HCT116 (cell line): Measurements from ENCODE around the gene CDA. TPM values are rescaled to one million over a fixed set of nuclear protein-coding genes. Genes with fewer than 3 reads are reported as not detected.
A peak's percentile ranks its signal among the peaks of the same experiment; 100 is the strongest.

Source experiments
- ATAC-seq: fragments of 200-7000 bp; cut with Tn5 transposase; 2 replicates; pipeline ENCODE4 v1.9.1; 2020; ENCODE audit warnings: mild to moderate bottlenecking, moderate library complexity
- BruUV-seq: library from RNA; stranded (reverse); fragments of 400-500 nt; replicated peaks from 2 replicates; lab custom pipeline; 2021; lab: Mats Ljungman, UMichigan
- CTCF ChIA-PET: fragments of 300-600 bp; sonication (Branson Sonifier 250); formaldehyde crosslinking; loops from one replicate; lab custom pipeline; 2021; ENCODE audit warnings: antibody characterized with exemption; lab: Charles Lee
- POLR2A ChIA-PET: fragments of 300-600, 350-600 bp; sonication (Branson Sonifier 250); formaldehyde crosslinking; loops from one replicate; lab custom pipeline; 2021; ENCODE audit warnings: antibody characterized with exemption; lab: Charles Lee
- RAD21 ChIA-PET, 2 experiments: fragments of 300-600 bp; sonication (Branson Sonifier 250); formaldehyde crosslinking; loops; one replicate each; lab custom pipeline; 2023; ENCODE audit warnings: low total read pairs in 2 of 2; ENCODE audit not compliant: uncharacterized antibody in 2 of 2, unreplicated experiment in 2 of 2, low non-redundant PET in 1 of 2; lab: Charles Lee
- DNase-seq: peaks from one replicate; pipeline ENCODE4 v3.0.0-alpha.2; 2010; ENCODE audit warnings: low read depth, low spot score
- H2AFZ ChIP-seq: fragments of 200-600 bp; shearing (Covaris generic), sonication (generic); 2 replicates; pipeline ENCODE4 v1.6.1; 2017; ENCODE audit warnings: low read depth, mixed run types, mixed read lengths, antibody characterized with exemption, low read length; ENCODE audit not compliant: poor library complexity, severe bottlenecking
- H3K27ac ChIP-seq: 2 replicates; pipeline ENCODE4 v1.5.1; 2012; ENCODE audit warnings: low read depth, low read length
- H3K27me3 ChIP-seq: fragments of 200-600 bp; sonication (generic); 2 replicates; pipeline ENCODE4 v1.6.1; 2016; ENCODE audit warnings: mixed run types, low read length, mixed read lengths; ENCODE audit not compliant: insufficient read depth
- H3K36me3 ChIP-seq, 2 experiments: fragments of 200-500 bp in 1 of 2; fragments of 200-600 bp in 1 of 2; sonication (Bioruptor generic) in 1 of 2; sonication (generic) in 1 of 2; 2 replicates each; pipeline versions ENCODE4 v1.5.1 to v1.6.1; 2014 to 2016; ENCODE audit warnings: low read length in 2 of 2, inconsistent platforms in 1 of 2, mixed read lengths in 1 of 2, mixed run types in 1 of 2; ENCODE audit not compliant: insufficient read depth in 2 of 2, control insufficient read depth in 1 of 2
- H3K4me1 ChIP-seq, 2 experiments: fragments of 200-600 bp in 1 of 2; sonication (generic) in 1 of 2; 2 replicates each; pipeline versions ENCODE4 v1.5.1 to v1.6.1; 2012 to 2017; ENCODE audit warnings: low read length in 2 of 2, inconsistent platforms in 1 of 2, mild to moderate bottlenecking in 1 of 2, mixed read lengths in 1 of 2, mixed run types in 1 of 2, moderate library complexity in 1 of 2; ENCODE audit not compliant: insufficient read depth in 2 of 2, control insufficient read depth in 1 of 2
- H3K4me2 ChIP-seq: fragments of 200-600 bp; sonication (generic); 2 replicates; pipeline ENCODE4 v1.6.1; 2017; ENCODE audit warnings: mixed run types, low read length, mixed read lengths
- H3K4me3 ChIP-seq, 2 experiments: fragments of 200-600 bp in 1 of 2; sonication (generic) in 1 of 2; replicated peaks in 1 of 2; 2 replicates each; pipeline ENCODE4 v1.5.1; 2011 to 2016; ENCODE audit warnings: low read length in 2 of 2, control low read depth in 1 of 2, low read depth in 1 of 2, mild to moderate bottlenecking in 1 of 2, mixed read lengths in 1 of 2, mixed run types in 1 of 2
- H3K79me2 ChIP-seq: fragments of 200-600 bp; sonication (generic); 2 replicates; pipeline ENCODE4 v1.6.1; 2017; ENCODE audit warnings: mild to moderate bottlenecking, mixed run types, low read length, moderate library complexity, mixed read lengths; ENCODE audit not compliant: insufficient read depth
- H3K9ac ChIP-seq: fragments of 200-600 bp; sonication (generic); 2 replicates; pipeline ENCODE4 v1.6.1; 2016; ENCODE audit warnings: low read length, mixed read lengths
- H3K9me2 ChIP-seq: fragments of 200-600 bp; sonication (generic), shearing (Covaris generic); 2 replicates; pipeline ENCODE4 v1.6.1; 2017; ENCODE audit warnings: mixed run types, mild to moderate bottlenecking, moderate library complexity; ENCODE audit not compliant: insufficient read depth
- H3K9me3 ChIP-seq, 2 experiments: fragments of 200-500 bp in 1 of 2; fragments of 200-600 bp in 1 of 2; sonication (Bioruptor generic) in 1 of 2; sonication (generic) in 1 of 2; 2 replicates each; pipeline ENCODE4 v1.6.1; 2014 to 2017; ENCODE audit warnings: low read length in 2 of 2, mixed read lengths in 2 of 2, inconsistent platforms in 1 of 2, low read depth in 1 of 2, mild to moderate bottlenecking in 1 of 2, mixed run types in 1 of 2, moderate library complexity in 1 of 2; ENCODE audit not compliant: control insufficient read depth in 1 of 2, insufficient read depth in 1 of 2
- H4K20me1 ChIP-seq: fragments of 200-600 bp; sonication (generic), shearing (Covaris generic); 2 replicates; pipeline ENCODE4 v1.6.1; 2017; ENCODE audit warnings: mixed run types, mild to moderate bottlenecking, moderate library complexity; ENCODE audit not compliant: insufficient read depth
- CBX3 ChIP-seq: IDR thresholded peaks from 2 replicates; pipeline ENCODE4 v1.6.1; 2012; ENCODE audit warnings: low read depth
- EZH2 ChIP-seq: fragments of 200-600 bp; sonication (generic); IDR thresholded peaks from 2 replicates; pipeline ENCODE4 v1.6.1; 2017; ENCODE audit warnings: antibody characterized with exemption, mixed run types
- RAD21 ChIP-seq: IDR thresholded peaks from 2 replicates; pipeline ENCODE4 v1.6.1; 2012; ENCODE audit warnings: low read depth, mild to moderate bottlenecking
- SIN3A ChIP-seq: IDR thresholded peaks from 2 replicates; pipeline ENCODE4 v1.6.1; 2012; ENCODE audit warnings: low read depth
- SP1 ChIP-seq: IDR thresholded peaks from 2 replicates; pipeline ENCODE4 v1.6.1; 2012; ENCODE audit warnings: low read depth
- SRF ChIP-seq: IDR thresholded peaks from 2 replicates; pipeline ENCODE4 v1.6.1; 2012; ENCODE audit warnings: low read depth
- intact Hi-C: fragments of 100-400 bp; cut with micrococcal nuclease; formaldehyde crosslinking; loops from 2 replicates; pipeline ENCODE4 v1.10.0; 2022
- total RNA-seq: library from RNA; stranded (reverse); gene quantifications from one replicate; pipeline ENCODE4 v1.2.1, GENCODE V29; 2021; ENCODE audit not compliant: unreplicated experiment
- TF ChIP-seq, protein P1 (sequence below), 3 experiments: fragments of 200-600 bp in 1 of 3; sonication (generic) in 1 of 3; IDR thresholded peaks in 2 of 3; conservative IDR thresholded peaks in 1 of 3; 2 replicates each; pipeline ENCODE4 v1.5.1; 2012 to 2017; ENCODE audit warnings: low read depth in 2 of 3, low read length in 2 of 3, antibody characterized with exemption in 1 of 3, borderline replicate concordance in 1 of 3, control low read depth in 1 of 3, mild to moderate bottlenecking in 1 of 3, mixed read lengths in 1 of 3, mixed run types in 1 of 3, moderate library complexity in 1 of 3; ENCODE audit not compliant: insufficient read depth in 1 of 3
- TF ChIP-seq, protein P2 (sequence below): IDR thresholded peaks from 2 replicates; pipeline ENCODE4 v1.6.1; 2012

The CDA gene
- total RNA-seq, 1 experiment from 2014 or later, result 28.6 TPM

DNA sequence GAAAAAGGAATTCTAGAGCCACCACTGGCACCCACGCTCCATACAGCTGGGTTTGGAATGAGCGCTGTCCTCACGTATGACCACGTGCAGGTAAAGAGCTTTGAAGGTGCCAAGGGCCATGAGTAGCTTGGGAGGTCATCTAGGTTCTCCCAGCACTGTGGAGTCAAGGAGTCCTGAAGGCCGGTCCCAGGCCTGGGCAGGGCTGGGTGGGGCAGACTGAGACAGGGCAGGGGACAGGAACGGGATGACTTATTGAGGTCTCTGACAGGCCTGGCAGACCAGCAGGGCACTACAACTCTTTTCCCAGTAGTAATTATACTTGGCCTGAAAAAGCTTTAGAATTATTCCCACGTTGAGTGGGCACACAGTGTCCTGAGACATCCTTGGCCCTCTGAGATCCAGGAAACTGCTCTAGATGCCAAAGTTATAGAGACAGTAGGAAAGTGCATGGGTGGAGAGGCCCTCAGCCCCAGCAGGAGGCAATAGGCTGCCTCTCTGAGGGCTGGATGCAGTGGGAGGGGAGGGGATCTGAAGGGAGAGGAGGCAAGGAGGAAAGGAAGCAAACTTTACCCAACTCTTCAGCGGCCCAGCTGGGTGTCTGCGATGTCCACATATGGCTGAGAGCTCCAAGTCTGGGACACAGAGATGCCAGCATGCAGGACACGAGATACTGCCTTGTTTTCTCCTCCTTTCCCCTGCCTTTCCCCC is 1.8 kb upstream of the CDA start:
- no peak overlapping the region for H2AFZ ChIP-seq
- no peak overlapping the region for H3K4me3 ChIP-seq
- H3K9me2 ChIP-seq, result no peaks in the 10 kb centered on the region
- peak overlapping the region; percentile 99 for H3K4me2 ChIP-seq
- no peaks in the 10 kb centered on the region for H3K79me2 ChIP-seq
- H3K36me3 ChIP-seq, result no peaks in the 10 kb centered on the region
- ChIA-PET POLR2A (interaction anchor here (1.3 kb wide), 1 partner anchor 47 kb away, joined by 3 read pairs; no protein-coding TSS in a partner anchor), RAD21 (no interaction called here), CTCF (interaction anchor here (1.0 to 2.9 kb wide), 4 partner anchors 12 to 46 kb away, joined by 4 to 21 read pairs (median 10); partner anchors contain the start of gene PINK1)
- H3K4me1 ChIP-seq, result peaks cover 23 to 47% of the 10 kb centered on the region in 2 experiments
- no peaks in the 10 kb centered on the region for H3K27me3 ChIP-seq
- BruUV-seq, result no TSS peak
- H4K20me1 ChIP-seq, result no peaks in the 10 kb centered on the region
- ATAC-seq (no peak), DNase-seq (no peak)
- TF ChIP-seq, protein P1, sequence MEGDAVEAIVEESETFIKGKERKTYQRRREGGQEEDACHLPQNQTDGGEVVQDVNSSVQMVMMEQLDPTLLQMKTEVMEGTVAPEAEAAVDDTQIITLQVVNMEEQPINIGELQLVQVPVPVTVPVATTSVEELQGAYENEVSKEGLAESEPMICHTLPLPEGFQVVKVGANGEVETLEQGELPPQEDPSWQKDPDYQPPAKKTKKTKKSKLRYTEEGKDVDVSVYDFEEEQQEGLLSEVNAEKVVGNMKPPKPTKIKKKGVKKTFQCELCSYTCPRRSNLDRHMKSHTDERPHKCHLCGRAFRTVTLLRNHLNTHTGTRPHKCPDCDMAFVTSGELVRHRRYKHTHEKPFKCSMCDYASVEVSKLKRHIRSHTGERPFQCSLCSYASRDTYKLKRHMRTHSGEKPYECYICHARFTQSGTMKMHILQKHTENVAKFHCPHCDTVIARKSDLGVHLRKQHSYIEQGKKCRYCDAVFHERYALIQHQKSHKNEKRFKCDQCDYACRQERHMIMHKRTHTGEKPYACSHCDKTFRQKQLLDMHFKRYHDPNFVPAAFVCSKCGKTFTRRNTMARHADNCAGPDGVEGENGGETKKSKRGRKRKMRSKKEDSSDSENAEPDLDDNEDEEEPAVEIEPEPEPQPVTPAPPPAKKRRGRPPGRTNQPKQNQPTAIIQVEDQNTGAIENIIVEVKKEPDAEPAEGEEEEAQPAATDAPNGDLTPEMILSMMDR (IDR thresholded peaks at IDR 0.05 in 2 of 3, conservative IDR thresholded peaks at IDR 0.05 in 1 of 3; ENCODE audit: borderline replicate concordance in 1 of 3, insufficient read depth in 1 of 3, low read depth in 2 of 3, low read length in 2 of 3), result 0 out of 6 replicates have a peak, but pooled peaks of 1 of the 3 experiments have one; percentile 16
- TF ChIP-seq RAD21 (peak; percentile 13; the same call in 1 of the 2 replicates), SRF (no peak)
- no peaks in the 10 kb centered on the region for H3K9me3 ChIP-seq
- intact Hi-C loops, result no loop called here
- no peak overlapping the region for H3K27ac ChIP-seq
- no peak overlapping the region for H3K9ac ChIP-seq

GRCh38 chr1:20587661-20588053 is 1.2 kb upstream of the CDA start:
- TF ChIP-seq CBX3, result peak; percentile 65; the same call in 1 of the 2 replicates
- TF ChIP-seq SIN3A, result no peak
- peak; percentile 29; the same call in 1 of the 2 replicates for TF ChIP-seq SP1
- no peak for TF ChIP-seq EZH2
- no peak for TF ChIP-seq RAD21
- TF ChIP-seq, protein P2, sequence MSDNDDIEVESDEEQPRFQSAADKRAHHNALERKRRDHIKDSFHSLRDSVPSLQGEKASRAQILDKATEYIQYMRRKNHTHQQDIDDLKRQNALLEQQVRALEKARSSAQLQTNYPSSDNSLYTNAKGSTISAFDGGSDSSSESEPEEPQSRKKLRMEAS, result peak; percentile 45; the same call in 1 of the 2 replicates
- Histone ChIP-seq H3K4me2 (peak overlapping the region; percentile 99), H3K9ac (no peak overlapping the region), H3K36me3 (no peaks in the 10 kb centered on the region), H3K9me3 (no peaks in the 10 kb centered on the region), H3K9me2 (no peaks in the 10 kb centered on the region), H3K79me2 (no peaks in the 10 kb centered on the region), H3K4me1 (peaks cover 23 to 47% of the 10 kb centered on the region in 2 experiments), H3K4me3 (no peak overlapping the region), H4K20me1 (no peaks in the 10 kb centered on the region), H3K27me3 (no peaks in the 10 kb centered on the region), H2AFZ (no peak overlapping the region), H3K27ac (no peak overlapping the region)
- DNase-seq (no peak), ATAC-seq (no peak)
- intact Hi-C loops, result no loop called here
- RAD21 ChIA-PET, result no interaction called here
- POLR2A ChIA-PET, result interaction anchor here (1.3 kb wide), 1 partner anchor 46 kb away, joined by 3 read pairs; no protein-coding TSS in a partner anchor
- BruUV-seq, result no TSS peak
- CTCF ChIA-PET, result interaction anchor here (1.0 to 2.9 kb wide), 4 partner anchors 12 to 46 kb away, joined by 4 to 21 read pairs (median 10); partner anchors contain the start of gene PINK1
